ENCODE measurements around the gene CERS3. TPM values are rescaled to one million over a fixed set of nuclear protein-coding genes. Genes with fewer than 3 reads are reported as not detected.

CERS3 gene
- total and polyA plus RNA-seq, 2 donors (not counting 1 experiment from before 2014, with no cell fraction given): 0.12 to 0.34 TPM

DNA sequence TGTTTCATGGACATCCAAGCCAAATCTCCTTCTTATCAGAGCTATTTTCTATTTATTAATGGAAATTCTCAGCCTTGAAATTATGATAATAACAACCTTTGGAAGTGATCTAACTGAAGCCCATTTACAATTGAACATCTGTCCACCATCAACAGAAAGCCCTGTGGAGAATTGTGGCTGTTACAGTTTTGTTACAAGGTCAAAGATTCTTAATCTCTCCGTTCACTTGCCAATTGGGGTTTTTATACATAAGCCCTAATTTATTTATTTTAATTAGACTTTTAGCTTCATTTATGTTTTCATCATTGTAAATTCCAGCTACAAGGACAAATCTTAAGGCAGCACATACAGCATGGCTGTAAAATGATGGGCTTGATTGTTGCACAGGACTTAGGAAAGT lies 3.3 kb downstream of the CERS3 start:
- no peaks in the 10 kb centered on the region for H3K79me2 ChIP-seq (ENCODE audit: control insufficient read depth, insufficient read depth, low read length)
- Mint-ChIP-seq H3K27ac (no peak overlapping the region), H3K9me3 (ENCODE audit: insufficient read depth) (no peaks in the 10 kb centered on the region), H3K27me3 (peaks cover 16% of the 10 kb centered on the region), H3K4me3 (no peak overlapping the region), H3K4me1 (peaks cover 8% of the 10 kb centered on the region)
- no peaks in the 10 kb centered on the region for H3K9me3 ChIP-seq (ENCODE audit: control extremely low read depth in 1 of 3, control insufficient read depth in 2 of 3, insufficient read depth in 1 of 3, low read length in 2 of 3)
- H3K9ac ChIP-seq (ENCODE audit: low read length): no peak overlapping the region
- CTCF ChIA-PET: no interaction called here
- intact Hi-C loops (cut with micrococcal nuclease): no loop called here
- no peak for DNase-seq
- H3K27me3 ChIP-seq (replicated peaks in 1 of 4; ENCODE audit: control extremely low read depth in 1 of 4, control insufficient read depth in 3 of 4, insufficient read depth in 4 of 4, low read length in 3 of 4): no peaks in the 10 kb centered on the region
- POLR2A ChIA-PET: no interaction called here
- ATAC-seq (ENCODE audit: low read depth): no peak
- H2AFZ ChIP-seq (ENCODE audit: insufficient read depth, low read depth, low read length, poor library complexity, severe bottlenecking): no peak overlapping the region
- H3K4me3 ChIP-seq (ENCODE audit: control extremely low read depth in 1 of 5, extremely low read depth in 1 of 5, insufficient read depth in 1 of 5, low read depth in 2 of 5, low read length in 4 of 5): no peak overlapping the region
- H4K20me1 ChIP-seq (ENCODE audit: control insufficient read depth, insufficient read depth, low read length, poor library complexity, severe bottlenecking): no peaks in the 10 kb centered on the region
- TF ChIP-seq, protein P1, sequence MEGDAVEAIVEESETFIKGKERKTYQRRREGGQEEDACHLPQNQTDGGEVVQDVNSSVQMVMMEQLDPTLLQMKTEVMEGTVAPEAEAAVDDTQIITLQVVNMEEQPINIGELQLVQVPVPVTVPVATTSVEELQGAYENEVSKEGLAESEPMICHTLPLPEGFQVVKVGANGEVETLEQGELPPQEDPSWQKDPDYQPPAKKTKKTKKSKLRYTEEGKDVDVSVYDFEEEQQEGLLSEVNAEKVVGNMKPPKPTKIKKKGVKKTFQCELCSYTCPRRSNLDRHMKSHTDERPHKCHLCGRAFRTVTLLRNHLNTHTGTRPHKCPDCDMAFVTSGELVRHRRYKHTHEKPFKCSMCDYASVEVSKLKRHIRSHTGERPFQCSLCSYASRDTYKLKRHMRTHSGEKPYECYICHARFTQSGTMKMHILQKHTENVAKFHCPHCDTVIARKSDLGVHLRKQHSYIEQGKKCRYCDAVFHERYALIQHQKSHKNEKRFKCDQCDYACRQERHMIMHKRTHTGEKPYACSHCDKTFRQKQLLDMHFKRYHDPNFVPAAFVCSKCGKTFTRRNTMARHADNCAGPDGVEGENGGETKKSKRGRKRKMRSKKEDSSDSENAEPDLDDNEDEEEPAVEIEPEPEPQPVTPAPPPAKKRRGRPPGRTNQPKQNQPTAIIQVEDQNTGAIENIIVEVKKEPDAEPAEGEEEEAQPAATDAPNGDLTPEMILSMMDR (IDR thresholded peaks at IDR 0.05): no peak
- TF ChIP-seq EZH2 (IDR thresholded peaks at IDR 0.05; ENCODE audit: borderline replicate concordance, insufficient read depth, low read depth, low read length, poor library complexity, severe bottlenecking): no peak
- H3K4me1 ChIP-seq (ENCODE audit: control insufficient read depth in 2 of 2, insufficient read depth in 2 of 2, low read length in 2 of 2): peaks cover 5% of the 10 kb centered on the region in 2 donors
- no peaks in the 10 kb centered on the region for H3K36me3 ChIP-seq (replicated peaks in 1 of 2; ENCODE audit: control extremely low read depth in 1 of 2, control insufficient read depth in 1 of 2, extremely low read depth in 1 of 2, insufficient read depth in 2 of 2, low read length in 1 of 2)
- WGBS (ENCODE audit: insufficient coverage): no CpG with 5 or more reads among the region's 1 CpG
- H3K27ac ChIP-seq (ENCODE audit: low read length in 2 of 2): no peak overlapping the region
- no peak overlapping the region for H3K4me2 ChIP-seq (replicated peaks; ENCODE audit: low read depth, low read length, poor library complexity, severe bottlenecking)

DNA sequence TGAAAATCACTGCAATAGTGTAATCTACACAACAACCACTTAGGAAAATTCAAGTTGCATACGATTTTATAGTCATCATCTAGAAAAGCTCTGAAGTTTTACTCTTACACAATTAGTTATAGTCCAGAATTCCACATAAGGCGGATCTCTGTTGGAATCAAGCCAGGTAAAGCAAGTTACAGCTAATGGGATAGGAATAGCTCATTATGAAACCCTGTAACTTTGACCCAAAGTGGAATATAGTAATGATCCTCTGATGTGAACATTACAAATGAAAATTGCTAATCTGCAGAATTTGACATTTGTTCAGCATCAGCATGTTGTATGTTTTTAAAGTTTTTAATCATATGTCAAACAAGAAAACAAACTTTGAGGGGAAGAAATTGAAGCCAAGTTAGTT lies 4.4 kb downstream of the CERS3 start:
- no peak overlapping the region for H3K9ac ChIP-seq (ENCODE audit: low read length)
- no peaks in the 10 kb centered on the region for H3K79me2 ChIP-seq (ENCODE audit: control insufficient read depth, insufficient read depth, low read length)
- H3K36me3 ChIP-seq (replicated peaks in 1 of 2; ENCODE audit: control extremely low read depth in 1 of 2, control insufficient read depth in 1 of 2, extremely low read depth in 1 of 2, insufficient read depth in 2 of 2, low read length in 1 of 2): no peaks in the 10 kb centered on the region
- ATAC-seq (ENCODE audit: low read depth) (no peak), DNase-seq (no peak)
- no peak overlapping the region for H3K4me3 ChIP-seq (ENCODE audit: control extremely low read depth in 1 of 5, extremely low read depth in 1 of 5, insufficient read depth in 1 of 5, low read depth in 2 of 5, low read length in 4 of 5)
- H2AFZ ChIP-seq (ENCODE audit: insufficient read depth, low read depth, low read length, poor library complexity, severe bottlenecking): no peak overlapping the region
- TF ChIP-seq, protein P1 (IDR thresholded peaks at IDR 0.05): no peak
- no peak for TF ChIP-seq EZH2 (IDR thresholded peaks at IDR 0.05; ENCODE audit: borderline replicate concordance, insufficient read depth, low read depth, low read length, poor library complexity, severe bottlenecking)
- H4K20me1 ChIP-seq (ENCODE audit: control insufficient read depth, insufficient read depth, low read length, poor library complexity, severe bottlenecking): no peaks in the 10 kb centered on the region
- WGBS (ENCODE audit: insufficient coverage): no CpG with 5 or more reads among the region's 2 CpGs
- POLR2A ChIA-PET: no interaction called here
- H3K27me3 Mint-ChIP-seq: peaks cover 14% of the 10 kb centered on the region
- H3K9me3 Mint-ChIP-seq (ENCODE audit: insufficient read depth): no peaks in the 10 kb centered on the region
- H3K4me3 Mint-ChIP-seq: no peak overlapping the region
- H3K27me3 ChIP-seq (replicated peaks in 1 of 4; ENCODE audit: control extremely low read depth in 1 of 4, control insufficient read depth in 3 of 4, insufficient read depth in 4 of 4, low read length in 3 of 4): no peaks in the 10 kb centered on the region
- no peak overlapping the region for H3K27ac ChIP-seq (ENCODE audit: low read length in 2 of 2)
- H3K4me2 ChIP-seq (replicated peaks; ENCODE audit: low read depth, low read length, poor library complexity, severe bottlenecking): no peak overlapping the region
- peaks cover 11 to 12% of the 10 kb centered on the region in 2 donors for H3K4me1 ChIP-seq (ENCODE audit: control insufficient read depth in 2 of 2, insufficient read depth in 2 of 2, low read length in 2 of 2)
- peaks cover 11% of the 10 kb centered on the region for H3K4me1 Mint-ChIP-seq
- CTCF ChIA-PET: interaction anchor here (0.6 kb wide), 1 partner anchor 752 kb away, joined by 3 read pairs; no protein-coding TSS in a partner anchor
- no peaks in the 10 kb centered on the region for H3K9me3 ChIP-seq (ENCODE audit: control extremely low read depth in 1 of 3, control insufficient read depth in 2 of 3, insufficient read depth in 1 of 3, low read length in 2 of 3)
- H3K27ac Mint-ChIP-seq: no peak overlapping the region
- intact Hi-C loops (cut with micrococcal nuclease): no loop called here
